HL-60/S4 treated with phorbol 12-myristate 13-acetate at 8.2 ng/mL for 4 days and 3 days (cell line): Measurements from ENCODE around the gene ATXN2L.
"Not testable (repeated sequence)": the region's sequence is repeated elsewhere in the genome, so short reads cannot be mapped to it uniquely, and the experiment has no call there.

Source experiments
- in situ Hi-C: fragments of 300-500 bp; cut with MboI; formaldehyde crosslinking; loops from 2 replicates; pipeline ENCODE4 v1.15.0; 2022; ENCODE audit warnings: low sequenced_read_pairs

Gene ATXN2L

DNA sequence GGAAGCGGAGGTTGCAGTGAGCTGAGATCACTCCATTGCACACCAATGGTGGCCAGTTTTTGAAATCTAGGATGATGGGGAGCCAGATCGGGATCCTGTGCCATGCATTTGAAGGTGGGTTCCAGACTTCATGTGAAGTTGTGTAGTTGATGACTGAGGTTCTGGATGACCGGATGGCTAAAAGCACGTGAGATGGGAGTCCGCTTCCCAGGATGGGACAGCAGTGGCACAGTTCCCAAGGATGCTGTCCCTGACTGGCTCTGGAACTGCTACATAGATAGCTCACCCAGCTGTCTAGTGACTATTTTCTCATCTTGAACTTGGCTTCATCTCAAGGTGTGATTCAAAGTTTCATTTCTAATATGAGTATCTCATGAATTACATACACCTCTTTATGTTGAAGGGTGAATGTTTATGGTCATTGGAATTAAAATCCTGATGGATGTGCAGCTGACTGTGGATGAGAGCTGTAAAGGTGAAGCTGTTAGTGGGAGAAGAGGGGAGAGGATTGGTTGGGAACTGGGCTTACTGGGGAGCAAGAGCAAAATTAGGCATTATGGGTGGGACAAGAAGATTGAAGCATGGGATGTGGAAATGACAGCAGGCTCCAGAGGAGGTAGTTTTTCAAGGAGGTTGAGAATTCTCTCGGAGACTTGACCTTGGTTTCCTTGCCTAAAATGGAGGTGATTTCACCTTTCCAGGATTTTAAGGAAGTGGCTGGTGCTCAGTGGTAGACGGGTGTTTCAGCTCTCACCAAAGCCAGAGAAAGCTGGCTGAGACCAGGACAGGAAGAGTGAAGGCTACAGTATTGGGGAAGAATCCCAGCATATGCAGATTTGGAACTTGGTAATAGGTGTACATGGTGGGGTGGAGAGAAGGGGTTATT is 15.1 kb downstream of the ATXN2L start:
- in situ Hi-C loops: no loop called here

DNA sequence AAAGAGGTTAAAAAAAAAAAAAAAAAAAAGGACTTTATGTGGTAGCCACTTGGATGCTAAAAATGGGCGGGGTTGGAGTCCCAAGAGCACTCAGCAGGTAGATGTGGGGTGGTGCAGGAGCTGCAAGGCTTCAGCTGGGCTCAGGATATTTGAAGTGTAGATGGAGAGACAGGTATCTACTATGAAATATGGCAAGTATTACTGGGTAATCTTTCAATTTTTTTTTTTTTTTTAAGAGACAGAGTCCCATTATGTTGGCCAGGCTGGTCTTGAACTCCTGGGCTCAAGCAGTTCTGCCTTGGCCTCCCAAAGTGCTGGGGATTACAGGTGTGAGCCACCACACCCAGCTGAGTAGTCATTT is 15.7 kb downstream of the ATXN2L start:
- in situ Hi-C loops: no loop called here

GRCh38 chr16:28839004-28839639 is 16.3 kb downstream of the ATXN2L start:
- in situ Hi-C loops: no loop called here

GRCh38 chr16:28839899-28840298 is 17.1 kb downstream of the ATXN2L start:
- in situ Hi-C loops: no loop called here

DNA sequence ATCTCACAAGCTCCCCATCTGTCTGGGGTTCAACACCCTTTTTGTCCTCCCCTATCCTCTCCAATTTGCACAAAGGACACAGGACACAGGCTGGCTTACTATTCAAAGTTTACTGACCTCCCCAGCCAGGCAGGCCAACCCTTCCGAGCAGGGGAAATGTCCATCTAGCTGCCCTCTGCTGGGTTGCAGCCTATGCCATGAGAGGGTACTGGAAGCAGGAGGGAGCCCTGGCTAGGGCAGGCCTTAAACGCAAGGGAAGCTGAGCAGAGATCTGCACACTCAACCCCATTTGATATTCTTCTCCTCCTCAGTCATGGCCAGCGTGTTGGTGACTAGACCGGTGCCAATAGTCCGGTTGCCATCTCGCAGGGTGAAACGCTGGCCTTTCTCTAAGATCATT is 19.9 kb downstream of the ATXN2L start:
- in situ Hi-C loops: no loop called here

- in situ Hi-C loops: no loop called here
Observed at GRCh38 chr16:28843766-28844165, 21.0 kb downstream of the ATXN2L start.

DNA sequence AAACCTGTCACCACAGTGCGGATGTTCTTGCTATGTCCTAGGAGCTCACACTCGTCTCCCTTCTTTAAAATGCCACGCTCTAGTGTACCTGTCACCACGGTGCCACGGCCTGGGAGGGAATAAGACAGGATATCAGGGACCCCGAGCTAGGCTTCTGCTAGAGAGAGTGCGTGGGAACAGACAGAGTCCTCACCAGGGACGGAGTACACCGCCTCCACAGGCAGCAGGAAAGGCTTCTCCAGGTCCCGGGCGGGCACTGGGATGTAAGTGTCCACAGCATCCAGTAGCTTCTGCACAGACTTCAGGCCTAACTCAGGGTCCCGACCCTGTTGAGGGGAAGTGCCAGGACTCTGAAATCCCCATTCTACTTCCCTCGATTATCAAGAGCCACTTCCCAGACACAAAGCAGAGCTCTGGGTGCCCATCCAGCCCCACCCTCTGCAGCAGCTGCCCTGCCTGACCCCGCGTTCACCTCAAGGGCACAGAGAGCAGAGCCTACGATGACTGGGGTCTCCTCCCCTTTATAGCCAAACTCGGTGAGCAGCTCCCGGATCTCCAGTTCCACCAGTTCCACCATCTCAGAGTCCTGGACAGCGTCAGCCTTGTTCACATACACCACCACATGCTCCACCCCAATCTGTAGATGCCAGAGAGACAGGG is 21.6 kb downstream of the ATXN2L start:
- in situ Hi-C loops: no loop called here

DNA sequence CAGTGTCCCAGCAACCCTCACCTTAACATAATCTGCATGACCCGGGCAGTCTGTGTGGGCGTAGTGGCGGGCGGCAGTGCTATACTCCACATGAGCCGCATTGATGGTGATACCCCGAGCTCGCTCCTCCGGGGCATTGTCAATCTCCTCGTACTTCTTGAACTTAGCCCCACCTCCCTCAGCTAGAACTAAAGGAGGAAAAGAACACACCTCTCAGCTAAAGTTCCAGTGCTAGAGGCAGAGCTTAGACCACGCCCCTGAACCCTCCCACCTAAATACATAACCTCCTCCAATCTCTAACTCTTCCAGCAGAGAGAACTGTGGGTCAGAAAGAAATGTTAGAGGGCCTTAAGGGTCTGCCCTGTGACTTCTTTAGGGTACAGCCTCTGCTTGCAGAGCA is 22.5 kb downstream of the ATXN2L start:
- in situ Hi-C loops: no loop called here

- in situ Hi-C loops: no loop called here
Observed at GRCh38 chr16:28845761-28846079, 22.9 kb downstream of the ATXN2L start.

GRCh38 chr16:28846080-28846932 is 23.5 kb downstream of the ATXN2L start, which contains the start of gene TUFM:
TUFM (minus strand) TSS chr16:28846348; CDS start chr16:28846269, 79 bp downstream.
- in situ Hi-C loops: no loop called here

DNA sequence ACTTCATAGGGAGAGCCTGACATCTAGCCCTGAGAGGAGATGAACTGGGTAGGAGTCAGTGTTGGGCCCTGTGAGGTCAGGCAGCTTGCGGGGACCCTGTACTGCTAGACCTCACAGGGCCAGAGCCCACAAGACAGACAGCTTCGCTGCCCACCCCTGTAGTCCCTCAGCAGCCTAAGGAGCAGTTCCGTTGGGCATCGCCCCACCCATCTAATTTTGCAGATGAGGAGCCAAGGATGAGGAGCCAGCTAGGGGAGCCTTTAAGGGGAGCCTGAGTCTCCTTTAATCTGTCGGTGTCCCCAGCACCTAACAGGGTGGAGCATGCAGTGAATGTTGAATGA is 24.1 kb downstream of the ATXN2L start:
- in situ Hi-C loops: no loop called here

DNA sequence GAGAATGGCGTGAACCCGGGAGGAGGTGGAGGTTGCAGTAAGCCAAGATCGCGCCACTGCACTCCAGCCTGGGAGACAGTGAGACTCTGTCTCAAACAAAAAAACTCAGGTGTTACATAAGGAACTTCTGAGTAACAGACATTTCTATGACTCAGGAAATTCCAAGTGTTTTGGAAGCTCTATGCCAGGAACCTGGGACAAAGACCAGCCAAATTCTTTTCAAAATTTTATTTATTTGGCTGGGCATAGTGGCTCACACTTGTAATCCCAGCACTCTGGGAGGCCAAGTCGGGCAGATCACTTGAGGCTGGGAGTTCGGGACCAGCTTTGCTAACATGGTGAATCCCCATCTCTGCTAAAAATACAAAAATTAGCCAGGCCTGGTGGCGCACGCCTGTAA is 35.6 kb downstream of the ATXN2L start:
- in situ Hi-C loops: no loop called here

DNA sequence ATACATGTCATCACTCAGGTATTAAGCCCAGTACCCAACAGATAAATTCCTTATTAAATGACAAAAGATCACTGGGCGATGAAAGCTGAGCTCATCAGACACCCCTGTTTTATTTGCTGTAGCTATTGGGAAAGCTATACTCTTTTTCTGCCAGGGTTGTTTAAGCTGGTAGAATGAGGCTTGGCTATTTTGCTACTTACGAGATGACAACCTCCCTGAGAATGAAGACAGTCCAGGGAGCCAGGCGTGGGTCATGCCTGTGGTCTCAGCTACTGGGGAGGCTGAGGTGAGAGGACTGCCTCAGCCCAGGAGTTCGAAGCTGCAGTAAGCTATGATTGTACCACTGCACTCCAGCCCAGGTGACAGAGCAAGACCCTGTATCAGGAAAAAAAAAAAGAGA is 36.5 kb downstream of the ATXN2L start:
- in situ Hi-C loops: no loop called here

GRCh38 chr16:28863929-28864793 is 41.4 kb downstream of the ATXN2L start:
- in situ Hi-C loops: no loop called here

DNA sequence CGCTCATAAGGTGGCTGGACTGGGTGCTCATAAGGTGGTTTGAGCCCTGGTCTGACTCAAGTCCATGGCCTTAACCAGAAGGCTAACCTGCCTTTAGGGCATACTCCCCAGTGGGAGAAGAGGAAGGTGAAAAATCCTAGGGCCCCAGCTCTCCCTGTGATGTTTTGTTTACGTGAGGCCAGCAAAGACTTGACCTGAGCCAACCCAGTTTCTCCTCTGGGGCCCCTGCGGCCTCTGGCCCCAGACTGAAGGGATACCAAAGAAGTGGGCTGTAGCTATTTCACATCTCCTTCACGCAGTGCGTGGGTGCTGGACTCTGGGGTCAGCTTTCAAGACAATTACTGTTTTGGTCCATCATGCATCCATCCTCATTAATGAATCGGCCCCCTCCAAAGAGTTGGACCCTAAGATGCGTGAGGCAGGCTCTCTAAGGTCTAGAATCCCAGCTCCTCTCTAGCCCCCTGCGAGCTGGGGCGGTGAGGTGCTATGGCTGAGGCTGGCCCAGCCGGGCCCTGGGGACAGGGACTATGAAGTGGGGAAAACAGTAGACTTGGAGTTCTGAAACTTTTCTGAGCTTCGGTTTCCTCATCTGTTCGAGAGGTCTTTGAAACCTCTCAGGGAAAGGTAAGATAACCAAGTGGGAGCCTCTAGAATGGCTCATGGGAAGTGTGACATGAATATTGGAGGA is 42.3 kb downstream of the ATXN2L start:
- in situ Hi-C loops: no loop called here

GRCh38 chr16:28865722-28866453 is 43.1 kb downstream of the ATXN2L start:
- in situ Hi-C loops: no loop called here

DNA sequence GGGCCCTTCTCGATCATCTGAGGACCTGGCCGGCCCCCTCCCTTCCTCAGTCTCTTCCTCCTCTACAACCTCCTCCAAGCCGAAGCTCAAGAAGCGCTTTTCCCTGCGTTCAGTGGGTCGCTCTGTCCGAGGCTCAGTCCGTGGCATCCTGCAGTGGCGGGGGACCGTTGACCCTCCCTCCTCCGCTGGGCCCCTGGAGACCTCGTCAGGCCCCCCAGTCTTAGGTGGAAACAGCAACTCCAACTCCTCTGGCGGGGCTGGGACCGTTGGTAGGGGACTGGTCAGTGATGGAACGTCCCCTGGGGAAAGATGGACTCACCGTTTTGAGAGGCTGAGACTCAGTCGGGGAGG is 43.6 kb downstream of the ATXN2L start:
- in situ Hi-C loops: no loop called here

- in situ Hi-C loops: no loop called here
Observed at GRCh38 chr16:28867241-28867640, 44.4 kb downstream of the ATXN2L start.

DNA sequence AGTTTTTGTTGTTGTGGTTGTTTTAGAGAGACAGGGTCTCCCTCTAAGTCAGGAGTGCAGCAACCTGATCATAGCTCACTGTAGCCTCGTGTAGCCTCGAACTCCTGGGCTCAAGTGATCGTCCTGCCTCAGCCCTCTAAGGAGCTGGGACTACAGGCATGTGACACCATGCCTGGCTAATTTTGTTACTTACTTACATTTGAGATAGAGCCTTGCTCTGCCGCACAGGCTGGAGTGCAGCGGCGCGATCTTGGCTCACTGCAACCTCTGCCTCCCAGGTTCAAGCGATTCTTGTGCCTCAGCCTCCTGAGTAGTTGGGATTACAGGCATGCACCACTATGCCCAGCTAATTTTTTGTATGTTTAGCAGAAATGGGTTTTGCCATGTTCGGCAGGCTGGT is 44.8 kb downstream of the ATXN2L start:
- in situ Hi-C loops: not testable (repeated sequence)
